Neural progenitor cell (in vitro differentiated cells): ENCODE measurements around the gene DOCK10.

Source experiments
- CTCF ChIP-seq: fragments of 200-600 bp; sonication (generic); IDR thresholded peaks from 2 replicates; pipeline ENCODE4 v1.5.1; 2017; ENCODE audit warnings: antibody characterized with exemption, mild to moderate bottlenecking
- EZH2phosphoT487 ChIP-seq: fragments of 200-600 bp; sonication (generic); IDR thresholded peaks from 2 replicates; pipeline ENCODE4 v1.6.1; 2017; ENCODE audit warnings: antibody characterized with exemption

DNA sequence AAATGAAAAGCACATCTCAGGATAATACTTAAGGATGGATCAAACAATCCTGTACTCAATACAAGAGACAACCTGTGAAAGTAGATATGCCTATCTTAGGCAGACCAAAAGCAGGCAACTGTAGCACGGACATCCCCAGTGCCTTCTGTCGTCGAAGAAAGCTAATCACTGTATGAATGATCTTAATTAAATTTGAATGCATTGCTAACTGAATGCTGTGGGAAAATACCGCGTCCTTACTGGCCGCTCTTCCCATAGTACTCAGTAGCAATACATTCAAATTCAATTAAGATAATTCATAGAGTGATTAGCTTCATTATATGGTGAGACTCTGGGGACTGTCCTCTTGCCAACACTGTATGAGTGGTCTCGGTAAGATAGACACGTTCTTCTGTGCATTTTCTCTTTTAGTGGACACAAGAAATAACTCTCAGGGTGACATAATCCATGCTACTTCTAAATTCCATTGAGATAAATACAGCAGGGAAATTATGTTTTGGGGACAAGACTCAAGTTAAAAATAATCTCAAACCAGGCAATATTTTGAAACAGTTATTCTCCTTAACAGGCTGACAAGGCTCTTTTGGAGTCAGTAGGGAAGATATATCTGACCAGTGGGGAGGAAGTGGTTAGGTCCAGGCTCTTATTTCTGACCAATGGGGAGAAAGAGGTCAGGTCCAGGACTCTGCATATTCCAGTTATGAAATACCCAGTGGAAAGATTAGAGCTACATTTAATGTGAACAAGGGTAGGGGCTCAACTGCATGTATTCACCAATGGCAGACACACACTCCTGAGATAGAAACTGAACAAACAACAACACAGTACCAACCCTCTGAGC, 97.3 kb downstream of the DOCK10 start:
- TF ChIP-seq EZH2phosphoT487 (no peak), CTCF (no peak)
